Stimulated activated naive CD8-positive, alpha-beta T cell treated with anti-CD3 and anti-CD28 coated beads, Interleukin-15, amount 100 ng/mL, for 72 hours (primary cell): Measurements from ENCODE around the gene PEMT.
A peak's percentile ranks its signal among the peaks of the same experiment; 100 is the strongest.

ENCODE experiments used
- ATAC-seq: fragments of 150-1000 bp; cut with Tn5 transposase; 2 replicates; pipeline ENCODE4 v1.10.0; 2021; ENCODE audit warnings: mild to moderate bottlenecking, moderate library complexity
- DNase-seq, 2 donors: peaks; one replicate each; pipeline ENCODE4 v3.0.0; 2021 to 2022
- H3K27ac Mint-ChIP-seq, 2 donors: one replicate each; pipeline ENCODE4 v1.8.0; 2022; ENCODE audit warnings: mild to moderate bottlenecking in 2 of 2, mixed read lengths in 2 of 2, moderate library complexity in 2 of 2
- H3K27me3 Mint-ChIP-seq: one replicate; pipeline ENCODE4 v1.8.0; 2022; ENCODE audit warnings: mixed read lengths
- H3K4me1 Mint-ChIP-seq: one replicate; pipeline ENCODE4 v1.8.0; 2022; ENCODE audit warnings: mild to moderate bottlenecking, mixed read lengths
- H3K4me3 Mint-ChIP-seq, 2 donors: one replicate each; pipeline ENCODE4 v1.8.0; 2022; ENCODE audit warnings: mild to moderate bottlenecking in 2 of 2, mixed read lengths in 2 of 2, moderate library complexity in 1 of 2
- H3K9me3 Mint-ChIP-seq, 2 donors: one replicate each; pipeline ENCODE4 v1.8.0; 2022; ENCODE audit warnings: mixed read lengths in 2 of 2

Gene PEMT

DNA sequence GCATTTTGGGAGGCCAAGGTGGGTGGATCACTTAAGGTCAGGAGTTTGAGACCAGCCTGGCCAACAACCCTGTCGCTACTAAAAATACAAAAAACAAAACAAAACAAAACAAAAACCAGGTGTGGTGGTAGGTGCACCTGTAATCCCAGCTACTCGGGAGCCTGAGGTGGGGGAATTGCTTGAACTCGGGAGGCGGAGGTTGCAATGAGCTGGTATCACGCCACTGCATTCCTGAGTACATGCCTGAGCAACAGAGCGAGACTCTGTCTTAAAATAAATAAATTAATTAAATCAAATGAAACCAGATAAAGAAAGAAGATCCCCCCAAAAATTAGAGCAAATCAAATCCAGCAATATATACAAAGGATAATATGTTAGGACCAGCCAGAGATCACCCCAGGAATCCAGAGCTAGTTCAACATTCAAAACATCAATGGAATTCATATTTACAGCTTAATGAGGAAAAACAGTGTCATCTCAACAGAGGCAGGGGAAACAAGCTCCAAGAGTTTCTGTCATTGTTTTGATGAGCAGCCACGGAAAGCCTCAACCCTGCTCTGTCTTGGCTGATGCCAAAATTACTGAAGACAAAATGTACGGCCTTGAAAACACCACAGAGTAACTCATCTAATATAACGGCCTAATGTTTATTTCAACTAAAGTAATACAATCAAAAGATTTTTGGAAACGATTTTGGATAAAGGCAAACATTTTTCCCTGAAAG lies 3.7 kb downstream of the PEMT start:
- no peaks in the 10 kb centered on the region for H3K27me3 Mint-ChIP-seq
- no peaks in the 10 kb centered on the region for H3K9me3 Mint-ChIP-seq
- peak overlapping the region in 1 of 2 donors; percentile 48 for H3K27ac Mint-ChIP-seq
- H3K4me3 Mint-ChIP-seq = no peak overlapping the region
- peaks cover 38% of the 10 kb centered on the region for H3K4me1 Mint-ChIP-seq
- no peak for DNase-seq
- no peak for ATAC-seq

- DNase-seq (no peak), ATAC-seq (no peak)
- no peaks in the 10 kb centered on the region for H3K27me3 Mint-ChIP-seq
- H3K4me1 Mint-ChIP-seq = peaks cover 9% of the 10 kb centered on the region
- no peaks in the 10 kb centered on the region for H3K9me3 Mint-ChIP-seq
- no peak overlapping the region for H3K4me3 Mint-ChIP-seq
- no peak overlapping the region for H3K27ac Mint-ChIP-seq
Observed at GRCh38 chr17:17582372-17582771, 9.1 kb downstream of the PEMT start.

DNA sequence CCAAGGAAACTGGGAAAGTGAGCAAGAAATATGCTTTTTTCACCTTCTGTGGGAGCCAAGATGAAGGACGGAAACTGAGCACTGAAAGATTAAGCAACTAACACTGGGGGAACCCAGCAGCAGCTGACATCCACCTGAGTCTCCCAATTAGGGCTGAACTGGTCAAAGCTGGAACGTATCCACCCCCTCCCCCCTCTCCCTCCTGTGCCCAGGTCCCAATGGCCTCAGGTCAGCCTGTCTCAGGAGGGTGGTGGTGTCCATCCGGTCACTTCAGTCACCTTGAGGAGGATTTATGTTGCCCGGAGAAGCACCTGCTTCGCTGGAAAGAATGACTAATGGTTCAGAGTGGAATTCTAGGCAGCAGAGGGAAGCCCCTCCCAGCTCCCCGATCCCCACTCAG lies 10.0 kb downstream of the PEMT start:
- peaks cover 9% of the 10 kb centered on the region for H3K4me1 Mint-ChIP-seq
- ATAC-seq = no peak

GRCh38 chr17:17580662-17581470 lies 10.6 kb downstream of the PEMT start:
- DNase-seq = no peak
- H3K27ac Mint-ChIP-seq = peak overlapping the region in 1 of 2 donors; percentile 50
- ATAC-seq = no peak

More for the DNA sequence above, 10.0 kb downstream of the PEMT start:
- H3K9me3 Mint-ChIP-seq = no peaks in the 10 kb centered on the region
- H3K27ac Mint-ChIP-seq = no peak overlapping the region
- H3K4me3 Mint-ChIP-seq = no peak overlapping the region
- no peak for DNase-seq
- no peaks in the 10 kb centered on the region for H3K27me3 Mint-ChIP-seq

GRCh38 chr17:17579691-17580090 lies 11.8 kb downstream of the PEMT start:
- Mint-ChIP-seq H3K4me1 (no peaks in the 10 kb centered on the region), H3K4me3 (no peak overlapping the region), H3K27ac (no peak overlapping the region), H3K9me3 (no peaks in the 10 kb centered on the region), H3K27me3 (no peaks in the 10 kb centered on the region)
- ATAC-seq (no peak), DNase-seq (no peak)

More at GRCh38 chr17:17580662-17581470, 10.6 kb downstream of the PEMT start:
- Mint-ChIP-seq H3K4me1 (peaks cover 4% of the 10 kb centered on the region), H3K27me3 (no peaks in the 10 kb centered on the region), H3K4me3 (no peak overlapping the region), H3K9me3 (no peaks in the 10 kb centered on the region)

DNA sequence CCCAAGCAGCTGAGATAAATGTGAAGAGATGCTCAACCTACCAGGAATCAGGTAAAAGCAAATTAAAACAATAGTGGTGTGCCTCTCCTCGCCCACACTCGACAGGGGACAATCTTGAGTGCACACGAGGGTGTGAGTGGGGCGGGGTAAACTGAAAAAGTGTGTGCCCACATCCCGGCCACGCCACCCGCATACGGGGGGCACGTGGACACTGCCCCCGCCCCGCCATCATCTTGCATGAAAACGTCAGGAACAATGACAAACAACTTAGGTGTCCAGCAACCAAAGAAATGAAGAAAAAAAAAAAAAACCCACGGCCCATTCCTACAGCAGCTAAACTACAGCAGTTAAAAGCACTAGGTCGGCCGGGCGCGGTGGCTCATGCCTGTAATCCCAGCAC lies 14.1 kb downstream of the PEMT start:
- Mint-ChIP-seq H3K4me3 (no peak overlapping the region), H3K27ac (no peak overlapping the region), H3K9me3 (no peaks in the 10 kb centered on the region), H3K27me3 (no peaks in the 10 kb centered on the region), H3K4me1 (no peaks in the 10 kb centered on the region)
- DNase-seq (no peak), ATAC-seq (no peak)

DNA sequence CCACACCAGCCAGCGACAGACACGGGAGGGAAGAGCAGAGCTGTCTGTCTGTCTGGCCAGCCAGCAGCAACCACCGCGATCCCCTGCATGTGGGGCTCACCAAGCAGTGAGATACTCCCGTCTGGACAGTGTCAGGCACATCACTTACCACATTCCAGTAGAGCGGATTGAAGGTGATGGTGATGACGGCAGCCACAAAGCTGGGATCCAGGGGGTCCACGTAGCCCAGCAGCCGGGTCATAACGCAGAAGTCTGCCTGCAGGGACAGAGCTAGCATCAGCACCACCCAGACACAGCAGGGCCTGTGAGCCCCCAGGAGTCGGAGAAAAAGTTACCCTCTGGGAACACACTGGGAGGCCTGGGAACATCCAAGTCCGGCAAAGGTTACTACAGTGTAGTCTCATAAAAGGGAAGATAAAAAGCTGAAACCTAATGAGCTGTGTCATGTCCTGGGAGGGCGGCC lies 14.7 kb downstream of the PEMT start:
- no peak for ATAC-seq
- no peaks in the 10 kb centered on the region for H3K27me3 Mint-ChIP-seq
- no peaks in the 10 kb centered on the region for H3K9me3 Mint-ChIP-seq
- DNase-seq = no peak
- H3K27ac Mint-ChIP-seq = no peak overlapping the region
- H3K4me3 Mint-ChIP-seq = no peak overlapping the region
- no peaks in the 10 kb centered on the region for H3K4me1 Mint-ChIP-seq

- Mint-ChIP-seq H3K4me3 (no peak overlapping the region), H3K4me1 (no peaks in the 10 kb centered on the region), H3K27me3 (no peaks in the 10 kb centered on the region), H3K9me3 (no peaks in the 10 kb centered on the region), H3K27ac (no peak overlapping the region)
- ATAC-seq (no peak), DNase-seq (no peak)
Observed at GRCh38 chr17:17575360-17576251, 15.9 kb downstream of the PEMT start.

GRCh38 chr17:17573912-17574311 lies 17.6 kb downstream of the PEMT start:
- Mint-ChIP-seq H3K4me1 (peaks cover 4% of the 10 kb centered on the region), H3K4me3 (no peak overlapping the region), H3K9me3 (no peaks in the 10 kb centered on the region), H3K27me3 (no peaks in the 10 kb centered on the region), H3K27ac (no peak overlapping the region)
- DNase-seq = no peak
- no peak for ATAC-seq

GRCh38 chr17:17572010-17572785 lies 19.3 kb downstream of the PEMT start:
- no peak overlapping the region for H3K4me3 Mint-ChIP-seq
- ATAC-seq (no peak), DNase-seq (no peak)
- no peaks in the 10 kb centered on the region for H3K9me3 Mint-ChIP-seq
- no peaks in the 10 kb centered on the region for H3K27me3 Mint-ChIP-seq
- H3K4me1 Mint-ChIP-seq = peaks cover 7% of the 10 kb centered on the region
- H3K27ac Mint-ChIP-seq = no peak overlapping the region

DNA sequence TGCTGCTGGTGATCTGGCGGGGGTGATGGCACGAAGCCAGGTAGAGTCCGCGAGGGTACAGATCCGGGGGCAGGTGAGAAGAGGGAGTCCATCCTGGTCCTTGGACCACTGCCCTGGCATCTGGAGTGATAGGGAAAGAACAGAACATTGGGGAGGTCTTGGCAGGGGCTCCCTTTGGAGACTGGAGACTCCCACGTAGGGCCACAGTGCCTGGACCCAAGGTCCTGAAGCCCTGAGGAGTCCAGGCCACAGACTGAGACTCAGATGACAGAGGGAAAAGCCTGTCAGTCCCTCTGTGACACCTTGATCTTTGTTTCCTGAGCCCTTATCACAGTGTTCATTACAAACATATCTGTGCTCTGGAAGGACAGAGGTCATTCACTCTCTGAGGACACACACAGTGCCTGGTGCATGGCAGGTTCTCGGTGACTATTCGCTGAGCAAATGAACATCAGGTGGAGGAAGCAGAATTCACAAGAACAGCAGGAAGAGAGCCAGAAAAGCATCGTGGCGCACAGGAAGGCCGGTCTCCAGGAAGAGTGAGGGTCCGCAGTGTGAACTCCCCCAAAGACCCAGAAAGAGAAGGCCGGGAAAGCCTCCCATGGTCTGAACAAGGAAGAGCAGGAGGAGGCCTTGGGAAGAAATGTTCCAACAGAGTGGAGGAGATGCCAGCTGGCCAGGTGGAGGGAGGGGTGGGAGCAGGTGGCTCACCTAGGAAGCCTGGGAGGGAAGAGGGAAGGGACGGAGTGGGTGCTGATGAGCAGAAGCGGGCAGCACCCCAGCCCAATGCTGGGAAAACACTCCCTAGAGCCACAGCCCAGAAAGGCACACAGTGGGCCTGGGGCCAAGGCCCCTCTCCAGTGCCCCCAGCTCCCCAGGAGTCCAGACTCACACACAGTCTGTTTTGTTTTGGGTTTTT lies 20.5 kb downstream of the PEMT start:
- ATAC-seq (no peak), DNase-seq (no peak)
- peak overlapping the region; percentile 76 to 86 for H3K27ac Mint-ChIP-seq
- H3K4me1 Mint-ChIP-seq = peaks cover 13% of the 10 kb centered on the region
- H3K9me3 Mint-ChIP-seq = no peaks in the 10 kb centered on the region
- no peaks in the 10 kb centered on the region for H3K27me3 Mint-ChIP-seq
- H3K4me3 Mint-ChIP-seq = no peak overlapping the region

- Mint-ChIP-seq H3K27ac (peak overlapping the region; percentile 59 to 76), H3K9me3 (no peaks in the 10 kb centered on the region), H3K27me3 (no peaks in the 10 kb centered on the region), H3K4me3 (no peak overlapping the region), H3K4me1 (peaks cover 16% of the 10 kb centered on the region)
- DNase-seq (no peak), ATAC-seq (peak; percentile 20)
Observed at GRCh38 chr17:17570140-17570797, 21.2 kb downstream of the PEMT start.

DNA sequence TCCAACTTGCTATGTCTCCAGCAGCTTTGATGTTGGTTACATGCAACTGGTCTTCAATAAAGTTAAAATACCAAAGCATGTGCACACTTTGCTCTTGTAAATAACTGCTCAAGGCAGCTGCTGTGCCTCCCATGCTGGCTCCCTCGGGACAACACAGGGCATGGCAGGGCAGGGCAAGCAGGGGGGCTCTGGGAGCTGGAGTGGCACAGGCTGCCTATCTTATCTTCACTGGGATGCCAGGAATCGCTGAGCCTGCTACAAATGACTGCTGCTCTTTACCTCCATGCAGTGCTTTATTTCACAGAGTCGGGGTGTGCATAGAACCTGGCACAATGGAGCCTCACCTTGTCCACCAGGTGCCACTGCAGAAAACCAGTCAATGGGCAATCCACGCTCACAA lies 21.8 kb downstream of the PEMT start:
- DNase-seq (no peak), ATAC-seq (no peak)
- no peaks in the 10 kb centered on the region for H3K9me3 Mint-ChIP-seq
- peak overlapping the region in 1 of 2 donors; percentile 59 for H3K27ac Mint-ChIP-seq
- no peaks in the 10 kb centered on the region for H3K27me3 Mint-ChIP-seq
- H3K4me1 Mint-ChIP-seq = peaks cover 16% of the 10 kb centered on the region
- no peak overlapping the region for H3K4me3 Mint-ChIP-seq
